ENCODE measurements around the gene SLC46A1. TPM values are rescaled to one million over a fixed set of nuclear protein-coding genes. Genes with fewer than 3 reads are reported as not detected.
"Not testable (repeated sequence)": the region's sequence is repeated elsewhere in the genome, so short reads cannot be mapped to it uniquely, and the experiment has no call there.

The SLC46A1 gene
- total RNA-seq (2014; rRNA removed; shearing (Covaris generic)) = 11.1 and 11.3 TPM in 2 replicates
- polyA plus RNA-seq (2014; cell fraction: nucleus; rRNA removed) = 17.3 and 18.5 TPM in 2 replicates

DNA sequence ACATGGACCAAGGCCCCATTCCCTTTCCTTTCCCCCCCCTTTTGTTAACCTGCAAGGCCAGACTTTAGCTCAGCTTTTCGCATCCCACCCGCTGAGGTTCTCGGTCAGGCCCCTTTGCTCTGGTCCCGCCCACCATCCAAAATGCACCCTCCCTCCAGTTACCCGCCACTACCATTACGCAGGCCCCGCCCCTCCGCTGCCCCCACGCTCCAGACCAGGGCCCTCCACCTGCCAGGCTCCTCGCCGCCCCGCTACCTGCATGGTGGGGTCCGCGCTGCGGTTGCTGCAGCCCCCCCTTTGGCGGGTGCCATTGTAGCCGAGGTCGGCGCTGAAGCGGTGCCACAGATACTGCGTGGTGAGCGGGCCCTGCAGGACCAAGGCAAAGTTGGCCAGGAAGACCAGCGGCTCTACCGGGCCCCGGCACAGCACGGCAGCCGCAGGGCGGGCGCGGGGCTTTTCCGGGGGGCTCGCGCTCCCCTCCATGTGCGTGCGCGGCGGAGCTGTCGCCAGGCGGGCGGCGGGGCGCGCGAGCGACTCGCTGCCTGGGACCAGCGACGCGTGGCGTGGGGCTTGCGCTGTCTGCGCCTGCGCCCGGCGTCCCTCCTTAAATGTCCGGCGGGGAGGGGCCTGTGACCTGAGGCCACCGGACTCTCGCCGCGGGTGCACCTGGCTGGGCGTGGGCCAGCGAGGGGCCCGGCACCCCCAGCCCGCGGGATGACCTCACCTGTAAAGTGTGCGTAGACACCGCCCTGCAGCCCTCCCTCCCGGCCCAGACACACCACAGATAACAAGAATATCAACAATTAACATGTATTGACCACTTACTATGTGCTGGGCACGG lies at the start of gene SLC46A1:
Gene SLC46A1 (minus strand): TSS at position 581 of the 841 bp plus-strand sequence. CDS start 98 bp downstream, at position 483.
- DNase-seq (ENCODE audit: extremely low read depth, low read depth) = no peak

DNA sequence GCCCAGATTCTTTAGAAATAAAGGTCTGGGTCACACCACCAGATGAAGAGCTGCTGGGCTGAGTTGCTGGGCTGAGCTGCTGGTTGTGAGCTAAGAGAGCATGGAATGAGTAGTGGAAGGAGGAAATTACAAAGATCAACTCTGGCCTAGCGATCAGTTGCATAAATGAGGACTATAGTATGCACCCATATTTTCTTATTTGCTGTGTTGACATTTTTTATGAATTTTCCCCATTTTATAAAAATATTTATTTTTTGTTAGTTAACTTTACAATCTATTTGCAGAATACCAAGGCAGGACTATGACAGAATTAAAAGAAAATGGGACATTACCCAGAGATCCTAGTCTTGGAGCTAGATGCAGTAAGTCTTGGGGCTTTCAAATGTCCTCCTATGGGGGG lies 43.8 kb upstream of the SLC46A1 start:
- DNase-seq (ENCODE audit: extremely low read depth, low read depth) = no peak

DNA sequence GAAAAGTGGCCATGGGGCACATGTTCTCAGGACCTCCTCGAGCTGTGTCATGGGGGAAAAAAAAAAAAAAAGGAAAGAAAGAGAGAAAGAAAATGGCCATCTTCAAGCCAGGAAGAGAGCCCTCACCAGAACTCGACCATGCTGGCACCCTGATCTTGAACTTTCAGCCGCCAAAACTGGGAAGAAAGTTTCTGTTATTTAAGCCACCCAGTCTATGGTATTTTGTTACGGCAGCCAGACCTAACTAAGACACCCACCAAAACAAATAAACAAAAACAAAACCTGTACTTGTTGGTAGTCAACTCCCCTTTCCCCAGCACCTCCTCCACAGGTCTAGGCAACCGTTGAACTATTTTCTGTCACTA lies 41.4 kb upstream of the SLC46A1 start:
- DNase-seq (ENCODE audit: extremely low read depth, low read depth) = no peak

DNA sequence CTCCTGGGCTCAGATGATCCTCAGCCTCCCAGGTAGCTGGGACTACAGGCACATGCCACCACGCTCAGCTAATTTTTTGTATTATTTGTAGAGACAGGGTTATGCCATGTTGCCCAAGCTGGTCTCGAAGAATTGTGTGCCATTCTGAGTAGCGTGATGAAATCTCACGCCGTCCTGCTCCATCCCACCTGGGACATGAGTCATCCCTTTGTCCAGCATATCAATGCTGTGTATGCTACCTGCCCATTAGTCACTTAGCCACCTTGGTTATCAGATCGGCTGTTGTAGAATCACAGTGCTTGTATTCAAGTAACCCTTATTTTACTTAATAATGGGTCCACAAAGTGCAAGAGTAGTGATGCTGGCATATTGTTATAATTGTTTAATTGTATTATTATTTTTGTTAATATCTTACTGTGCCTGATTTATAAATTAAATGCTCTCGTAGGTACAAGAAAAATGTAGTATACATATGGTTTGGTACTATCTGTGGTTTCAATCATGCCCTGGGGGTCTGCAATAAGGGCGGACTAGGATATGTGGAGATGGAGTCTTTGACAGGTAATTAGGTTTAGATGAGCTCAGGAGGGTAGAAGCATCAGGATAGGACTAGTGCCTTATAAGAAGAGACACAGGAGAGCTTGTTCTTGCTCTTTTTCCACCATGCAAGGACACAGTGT lies 40.8 kb upstream of the SLC46A1 start:
- no peak for DNase-seq (ENCODE audit: extremely low read depth, low read depth)

DNA sequence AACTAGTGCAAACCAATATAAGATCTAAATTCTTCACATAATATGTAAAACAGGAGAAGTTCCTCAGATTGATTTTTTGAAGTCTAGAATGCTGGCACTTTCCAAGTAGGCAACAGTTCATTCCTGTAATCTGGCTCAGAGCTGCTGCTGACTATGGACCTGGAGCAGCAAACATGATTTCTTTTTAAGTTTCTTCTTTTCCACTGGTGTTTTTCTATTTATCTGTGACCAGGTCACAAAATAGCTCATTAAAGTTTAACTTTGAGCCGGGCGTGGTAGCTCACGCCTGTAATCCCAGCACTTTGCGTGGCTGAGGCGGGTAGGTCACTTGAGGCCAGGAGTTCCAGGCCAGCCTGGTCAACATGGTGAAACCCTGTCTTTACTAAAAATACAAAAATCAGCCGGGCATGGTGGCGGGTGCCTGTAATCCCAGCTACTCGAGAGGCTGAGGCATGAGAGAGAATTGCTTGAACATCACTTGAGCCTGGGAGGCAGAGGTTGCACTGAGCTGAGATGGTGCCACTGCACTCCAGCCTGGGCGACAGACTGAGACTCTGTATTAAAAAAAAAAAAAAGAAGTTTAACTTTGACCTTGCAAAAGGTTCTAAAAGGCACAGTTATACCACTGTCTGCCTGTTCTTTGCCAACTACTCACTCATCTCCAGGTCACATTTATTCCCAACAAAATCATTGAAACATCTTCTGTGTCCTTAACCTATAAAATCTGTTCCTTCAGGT lies 38.1 kb upstream of the SLC46A1 start:
- no peak for DNase-seq (ENCODE audit: extremely low read depth, low read depth)

DNA sequence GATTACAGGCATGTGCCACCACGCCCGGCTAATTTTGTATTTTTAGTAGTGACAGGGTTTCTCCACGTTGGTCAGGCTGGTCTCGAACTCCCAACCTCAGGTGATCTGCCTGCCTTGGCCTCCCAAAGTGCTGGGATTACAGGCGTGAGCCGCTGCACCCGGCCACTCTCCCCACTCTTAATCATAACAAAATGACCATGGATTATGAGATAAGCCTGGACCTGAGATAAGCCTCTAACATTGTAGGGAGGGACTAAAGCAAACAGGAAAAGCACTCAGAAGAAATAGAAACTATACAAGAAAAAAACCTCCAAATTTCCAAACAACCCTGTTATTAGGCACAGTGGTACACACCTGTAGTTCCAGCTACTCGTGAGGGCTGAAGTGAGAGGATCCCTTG lies 28.3 kb upstream of the SLC46A1 start:
- DNase-seq (ENCODE audit: extremely low read depth, low read depth) = not testable (repeated sequence)

DNA sequence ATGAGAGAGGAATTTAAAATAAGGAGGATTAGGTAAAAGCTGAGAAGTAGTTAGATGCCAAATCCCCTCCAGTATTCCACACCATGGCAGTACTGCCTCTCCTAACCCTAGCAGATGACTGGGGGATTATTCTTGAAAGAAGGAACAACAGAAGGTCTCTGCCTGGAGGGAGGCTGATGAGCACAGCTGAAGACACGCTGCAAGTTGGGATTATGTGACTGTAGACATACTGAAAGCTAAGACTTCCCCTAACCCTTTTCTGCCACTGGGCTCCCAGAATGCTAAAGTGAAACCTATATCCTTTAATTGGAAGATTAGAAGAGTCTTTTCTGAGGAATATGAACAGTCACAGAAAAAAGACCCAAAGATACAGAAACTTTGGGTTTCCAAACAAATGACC lies 27.7 kb upstream of the SLC46A1 start:
- DNase-seq (ENCODE audit: extremely low read depth, low read depth) = no peak

DNA sequence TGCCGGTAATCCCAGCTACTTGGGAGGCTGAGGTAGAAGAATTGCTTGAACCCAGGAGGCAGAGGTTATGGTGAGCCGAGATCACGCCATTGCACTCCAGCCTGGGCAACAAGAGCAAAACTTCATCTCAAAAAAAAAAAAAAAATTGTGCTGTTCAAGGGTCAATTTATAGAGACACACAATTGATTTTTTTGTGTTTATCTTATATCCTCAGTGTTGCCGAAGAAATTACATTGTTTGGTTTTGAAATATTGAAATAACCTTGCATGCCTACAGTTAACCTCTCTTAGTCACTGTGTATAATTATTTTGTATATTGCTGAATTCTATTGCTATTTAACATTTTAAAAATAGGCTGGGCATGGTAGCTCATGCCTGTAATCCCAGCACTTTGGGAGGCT lies 22.0 kb upstream of the SLC46A1 start:
- not testable (repeated sequence) for DNase-seq (ENCODE audit: extremely low read depth, low read depth)

DNA sequence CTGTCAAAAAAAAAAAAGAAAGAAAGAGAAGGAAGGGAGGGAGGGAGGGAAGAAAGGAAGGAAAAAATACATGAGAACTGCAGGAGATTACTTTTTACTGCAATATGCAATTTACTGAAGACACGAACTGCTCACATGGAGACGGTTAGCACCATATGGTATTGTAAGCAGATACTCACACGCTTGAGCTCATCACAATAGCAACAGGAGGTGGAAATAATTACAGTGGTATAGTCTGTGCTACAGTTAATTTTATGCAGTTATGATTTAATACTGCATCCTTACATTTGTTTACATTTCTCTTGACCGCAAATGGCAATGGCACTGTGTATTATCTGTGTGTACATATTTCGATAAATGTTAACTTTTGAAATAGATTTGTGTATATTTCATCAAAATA lies 21.4 kb upstream of the SLC46A1 start:
- DNase-seq (ENCODE audit: extremely low read depth, low read depth) = no peak

DNA sequence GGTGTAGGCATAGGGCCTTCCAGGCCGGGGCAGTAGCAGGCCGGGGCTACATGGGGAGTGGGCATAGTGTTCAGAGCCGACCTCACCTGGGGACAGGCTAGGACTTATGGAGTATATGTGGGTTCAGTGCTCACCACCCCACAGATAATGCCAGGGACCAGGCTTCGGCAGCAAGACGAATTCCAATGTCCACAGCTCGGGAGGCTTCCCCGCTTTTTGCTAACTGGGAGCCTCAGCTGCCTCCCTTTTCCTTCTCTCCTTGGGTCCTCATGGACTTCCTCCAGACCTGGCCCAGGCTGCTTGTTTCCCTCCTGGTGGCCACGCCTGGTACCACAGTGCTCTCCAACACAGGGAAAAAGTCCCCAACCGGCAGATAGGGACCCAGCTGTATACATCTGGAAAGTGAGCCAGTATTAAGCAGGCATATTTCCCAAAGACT lies 20.1 kb upstream of the SLC46A1 start:
- no peak for DNase-seq (ENCODE audit: extremely low read depth, low read depth)

DNA sequence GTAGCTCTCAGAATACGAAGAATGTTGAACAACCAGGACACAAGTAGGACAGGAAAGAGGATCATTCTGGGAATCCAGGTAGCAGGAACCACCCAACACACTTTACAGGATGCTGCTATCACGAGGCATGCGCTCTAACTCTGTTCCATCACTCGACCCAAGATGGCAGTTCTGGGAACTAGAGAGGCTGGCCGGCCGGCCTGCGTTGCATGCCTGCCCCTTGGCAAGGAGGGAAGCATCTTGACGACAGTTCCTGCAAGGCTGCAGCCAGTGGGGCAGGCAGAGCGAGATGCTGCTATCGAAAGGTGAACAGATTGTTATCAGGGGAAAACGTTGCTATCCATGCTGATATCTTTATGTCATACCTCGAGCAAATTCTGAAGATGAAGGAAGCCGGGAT lies 19.2 kb upstream of the SLC46A1 start:
- no peak for DNase-seq (ENCODE audit: extremely low read depth, low read depth)

DNA sequence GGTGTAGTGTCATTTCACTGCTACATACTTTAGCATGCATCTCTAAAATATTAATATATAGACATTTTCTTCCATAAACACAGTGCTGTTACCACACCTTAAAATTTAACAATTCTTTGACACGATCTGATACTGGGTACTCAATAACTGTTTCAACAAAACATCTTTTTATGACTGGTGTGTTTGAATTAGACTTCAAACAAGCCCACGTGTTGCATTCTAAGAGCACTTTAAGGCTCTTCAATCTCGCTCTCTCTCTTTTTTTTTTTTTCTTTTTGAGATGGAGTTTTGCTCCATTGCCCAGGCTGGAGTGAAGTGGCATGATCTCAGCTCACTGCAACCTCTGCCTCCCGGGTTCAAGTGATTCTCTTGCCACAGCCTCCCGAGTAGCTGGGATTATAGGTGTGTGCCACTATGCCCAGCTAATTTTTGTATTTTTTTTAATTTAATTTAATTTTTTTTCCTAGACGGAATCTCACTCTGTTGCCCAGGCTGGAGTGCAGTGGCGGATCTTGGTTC lies 15.8 kb upstream of the SLC46A1 start:
- no peak for DNase-seq (ENCODE audit: extremely low read depth, low read depth)

DNA sequence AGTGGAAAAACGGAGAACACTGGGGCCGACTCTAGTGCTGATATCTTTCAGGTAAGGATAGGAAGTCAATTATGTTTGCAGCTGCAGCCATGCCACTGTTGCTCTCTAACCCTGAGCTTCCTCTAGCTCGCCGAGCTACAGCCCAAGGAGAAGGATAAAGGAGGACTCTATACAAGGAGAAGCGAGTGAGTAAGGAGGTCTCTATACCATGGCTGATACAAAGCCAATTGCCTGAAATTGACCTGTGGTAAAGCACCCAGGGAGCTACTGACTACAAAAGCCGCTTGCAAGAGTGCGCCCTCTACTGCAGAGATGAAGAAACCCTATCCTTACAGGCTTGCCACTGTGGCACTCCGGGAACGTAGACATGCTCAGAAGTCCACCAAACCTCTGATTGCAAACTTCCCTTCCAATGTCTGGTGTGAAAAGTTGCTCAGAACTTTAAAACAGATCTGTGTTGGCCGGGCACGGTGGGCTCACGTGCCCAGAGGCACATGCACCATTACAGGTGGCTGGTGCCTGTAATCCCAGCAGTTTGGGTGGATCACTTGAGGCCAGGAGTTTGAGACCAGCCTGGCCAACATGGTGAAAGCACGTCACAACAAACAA lies 10.8 kb upstream of the SLC46A1 start:
- peak; percentile 61 for DNase-seq (ENCODE audit: extremely low read depth, low read depth)

DNA sequence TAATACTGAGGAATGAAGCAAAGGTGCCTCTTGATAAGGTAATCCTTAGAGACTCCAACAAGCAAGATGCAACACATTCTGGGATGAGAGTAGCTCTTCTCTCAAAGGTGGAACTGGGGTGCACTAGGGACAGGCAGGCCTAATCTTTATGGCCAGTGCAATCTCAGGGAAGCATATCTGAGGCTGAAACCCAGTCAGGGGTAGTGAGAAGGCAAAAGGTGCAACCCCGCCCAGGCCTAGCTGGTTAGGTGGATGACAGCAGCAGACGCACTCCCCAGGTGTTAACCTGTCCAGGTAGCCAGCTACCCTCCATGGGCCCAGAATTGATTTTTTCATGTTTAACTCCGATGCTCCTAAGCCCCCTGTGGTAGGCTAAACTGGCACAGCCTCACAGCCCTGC lies 9.9 kb upstream of the SLC46A1 start:
- no peak for DNase-seq (ENCODE audit: extremely low read depth, low read depth)

DNA sequence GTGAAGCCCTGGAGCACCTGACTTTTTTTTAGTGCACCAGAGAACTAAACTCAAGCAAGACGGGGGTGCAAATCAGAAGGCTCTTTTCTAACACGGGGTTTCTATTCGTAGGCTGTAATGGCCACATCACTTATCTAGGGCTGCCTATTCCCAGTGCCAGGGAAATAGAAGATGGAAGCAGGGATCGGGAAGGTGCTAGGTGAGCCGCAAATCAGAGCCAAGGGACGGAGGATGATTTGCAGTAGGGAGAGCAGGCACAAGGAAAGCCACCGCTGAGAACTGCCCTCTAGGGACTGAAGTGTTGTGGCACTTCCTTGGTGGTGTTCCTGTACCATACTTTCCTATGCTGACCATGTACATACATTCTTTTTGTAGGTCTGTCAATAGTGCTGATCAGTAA lies 7.8 kb upstream of the SLC46A1 start:
- no peak for DNase-seq (ENCODE audit: extremely low read depth, low read depth)

DNA sequence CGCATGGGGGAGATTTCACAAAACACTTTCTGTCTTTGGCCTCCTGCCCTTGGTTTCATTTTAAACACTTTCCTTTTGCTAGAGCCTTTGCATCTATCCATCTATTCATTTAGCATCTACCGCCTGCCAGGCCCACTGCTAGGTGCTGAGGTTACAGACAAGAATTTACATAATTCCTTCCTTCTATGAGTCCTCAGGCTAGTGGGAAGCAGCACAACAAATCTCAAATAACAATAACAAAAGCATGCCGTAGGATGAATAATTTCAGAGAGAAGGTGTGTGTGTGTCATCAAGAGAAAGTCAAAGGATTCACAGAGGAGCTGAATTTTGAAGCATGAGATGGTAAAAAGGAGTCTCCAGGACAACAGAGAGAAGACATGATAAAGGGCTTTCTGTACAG lies 6.1 kb upstream of the SLC46A1 start:
- DNase-seq (ENCODE audit: extremely low read depth, low read depth) = no peak

DNA sequence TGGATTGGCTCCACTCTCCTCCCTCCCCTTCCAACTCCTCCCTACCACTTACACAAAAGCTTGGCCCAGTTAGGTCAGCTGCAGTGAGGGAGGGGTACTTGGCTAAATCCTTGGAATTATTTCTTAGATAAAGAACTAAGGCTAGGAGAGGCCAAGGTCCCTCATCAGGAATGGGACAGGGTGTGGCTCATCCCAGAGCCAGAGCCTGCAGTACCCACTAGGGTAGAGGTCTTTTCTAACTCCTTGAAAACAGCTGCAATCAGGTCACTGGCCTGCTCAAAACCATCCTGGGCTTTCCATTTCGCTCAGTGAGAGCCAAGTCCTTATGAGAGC lies 1.9 kb upstream of the SLC46A1 start:
- no peak for DNase-seq (ENCODE audit: extremely low read depth, low read depth)

DNA sequence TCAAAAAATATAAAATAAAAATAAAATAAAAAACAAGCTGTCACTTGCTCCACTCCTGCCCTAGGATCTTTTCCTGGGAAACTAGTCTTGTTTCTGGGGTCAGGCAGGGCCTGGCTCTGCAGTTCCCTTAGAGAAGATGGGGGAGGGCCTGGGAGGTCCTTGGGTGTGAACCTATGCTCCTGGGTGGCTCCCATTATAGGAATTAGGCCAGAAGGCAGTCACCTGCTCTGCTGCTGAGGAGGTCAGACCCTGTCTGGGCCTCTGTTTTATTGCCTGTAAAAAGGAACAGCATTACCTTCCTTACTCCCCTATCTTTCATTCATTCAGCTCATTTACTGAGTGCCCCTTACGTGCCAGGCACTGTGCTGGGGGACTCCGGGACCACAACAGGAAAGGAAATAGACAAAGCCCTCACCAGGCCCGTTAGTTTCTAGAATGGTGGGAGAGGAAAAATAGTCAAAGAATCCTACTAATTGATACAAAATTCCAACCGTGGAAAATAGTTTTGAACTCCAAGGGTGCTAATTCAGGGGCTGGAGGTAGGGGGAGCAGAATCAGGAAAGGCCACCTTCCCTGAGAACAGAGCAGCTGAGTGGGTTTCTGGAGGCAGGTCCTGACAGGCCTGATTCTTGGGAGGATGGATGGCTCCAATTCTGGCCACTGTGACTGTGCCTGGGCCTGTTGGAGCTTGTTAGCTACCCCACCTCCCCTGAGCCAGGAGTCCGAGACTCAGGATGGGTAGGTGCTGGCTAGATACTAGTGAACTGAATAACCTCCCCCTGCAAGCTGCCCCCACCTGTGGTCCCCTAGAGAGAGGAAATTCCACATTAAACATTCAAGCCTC lies 1.3 kb upstream of the SLC46A1 start:
- no peak for DNase-seq (ENCODE audit: extremely low read depth, low read depth)

DNA sequence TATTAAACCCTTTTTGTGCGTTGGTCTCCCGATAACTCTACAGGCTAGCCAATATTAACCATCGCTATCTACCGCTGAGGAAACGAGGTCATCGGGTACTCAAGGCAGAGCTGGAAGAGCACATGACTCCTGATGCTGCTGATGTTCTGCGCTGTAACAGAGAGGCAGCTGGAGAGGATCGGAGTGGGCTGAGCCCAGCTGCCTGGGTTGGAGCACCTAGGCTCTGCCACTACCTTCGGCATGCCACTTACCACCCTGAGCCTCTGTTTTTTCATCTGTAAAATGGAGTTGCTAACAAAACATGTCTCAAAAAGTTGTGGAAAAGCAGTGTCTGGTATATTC lies 432 bp upstream of the SLC46A1 start:
- DNase-seq (ENCODE audit: extremely low read depth, low read depth) = no peak
